H1 (cell line): ENCODE results near the gene ADCY2.

ENCODE experiments used
- EZH2 ChIP-seq: fragments of 200-600 bp; sonication (generic); IDR thresholded peaks from 2 replicates; pipeline ENCODE4 v1.7.1; 2012; ENCODE audit warnings: low read depth, mild to moderate bottlenecking, moderate library complexity, low read length, inconsistent platforms; ENCODE audit not compliant: severe bottlenecking
- GABPA ChIP-seq: IDR thresholded peaks from 2 replicates; pipeline ENCODE4 v1.6.1; 2011; ENCODE audit warnings: mild to moderate bottlenecking, low read length, moderate library complexity, borderline replicate concordance; ENCODE audit not compliant: insufficient read depth
- TF ChIP-seq, protein P1 (sequence below), 3 experiments: IDR thresholded peaks; 1 replicate in 2 of 3; 2 replicates in 1 of 3; pipeline versions ENCODE4 v1.5.1 to v1.6.1; 2011; ENCODE audit warnings: low read length in 3 of 3, mild to moderate bottlenecking in 3 of 3, inconsistent platforms in 2 of 3, low read depth in 1 of 3, moderate library complexity in 1 of 3; ENCODE audit not compliant: insufficient read depth in 1 of 3; ENCODE audit errors: control extremely low read depth in 1 of 3
- TF ChIP-seq, protein P2 (sequence below): fragments of 300-600 bp; sonication (generic); IDR thresholded peaks from 2 replicates; pipeline ENCODE4 v1.7.1; 2012; ENCODE audit warnings: low read length, moderate library complexity, mild to moderate bottlenecking, inconsistent platforms; ENCODE audit not compliant: insufficient replicate concordance

DNA sequence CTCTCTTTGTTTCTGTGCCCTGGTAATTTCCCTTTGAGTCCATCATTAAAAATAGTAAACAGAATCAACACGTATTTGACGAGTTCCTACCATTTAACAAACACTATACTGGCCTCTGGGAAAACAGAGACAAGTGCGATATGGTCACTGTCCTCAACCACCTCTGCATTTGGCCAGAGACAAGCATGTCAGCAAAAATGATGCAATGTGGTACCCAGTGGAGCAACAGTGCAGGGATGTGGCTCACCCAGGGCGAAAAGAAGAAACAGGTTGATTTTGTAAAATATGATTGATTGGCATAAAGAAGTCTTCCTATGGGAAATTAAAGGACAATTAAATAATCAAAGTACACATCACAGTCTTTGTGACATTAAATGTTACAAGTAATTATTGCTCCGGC is 355.9 kb downstream of the ADCY2 start:
- TF ChIP-seq EZH2 (no peak), GABPA (no peak)
- TF ChIP-seq, protein P1, sequence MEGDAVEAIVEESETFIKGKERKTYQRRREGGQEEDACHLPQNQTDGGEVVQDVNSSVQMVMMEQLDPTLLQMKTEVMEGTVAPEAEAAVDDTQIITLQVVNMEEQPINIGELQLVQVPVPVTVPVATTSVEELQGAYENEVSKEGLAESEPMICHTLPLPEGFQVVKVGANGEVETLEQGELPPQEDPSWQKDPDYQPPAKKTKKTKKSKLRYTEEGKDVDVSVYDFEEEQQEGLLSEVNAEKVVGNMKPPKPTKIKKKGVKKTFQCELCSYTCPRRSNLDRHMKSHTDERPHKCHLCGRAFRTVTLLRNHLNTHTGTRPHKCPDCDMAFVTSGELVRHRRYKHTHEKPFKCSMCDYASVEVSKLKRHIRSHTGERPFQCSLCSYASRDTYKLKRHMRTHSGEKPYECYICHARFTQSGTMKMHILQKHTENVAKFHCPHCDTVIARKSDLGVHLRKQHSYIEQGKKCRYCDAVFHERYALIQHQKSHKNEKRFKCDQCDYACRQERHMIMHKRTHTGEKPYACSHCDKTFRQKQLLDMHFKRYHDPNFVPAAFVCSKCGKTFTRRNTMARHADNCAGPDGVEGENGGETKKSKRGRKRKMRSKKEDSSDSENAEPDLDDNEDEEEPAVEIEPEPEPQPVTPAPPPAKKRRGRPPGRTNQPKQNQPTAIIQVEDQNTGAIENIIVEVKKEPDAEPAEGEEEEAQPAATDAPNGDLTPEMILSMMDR (IDR thresholded peaks at IDR 0.05; ENCODE audit: control extremely low read depth in 1 of 3, insufficient read depth in 1 of 3, low read depth in 1 of 3, low read length in 3 of 3): no peak
- TF ChIP-seq, protein P2, sequence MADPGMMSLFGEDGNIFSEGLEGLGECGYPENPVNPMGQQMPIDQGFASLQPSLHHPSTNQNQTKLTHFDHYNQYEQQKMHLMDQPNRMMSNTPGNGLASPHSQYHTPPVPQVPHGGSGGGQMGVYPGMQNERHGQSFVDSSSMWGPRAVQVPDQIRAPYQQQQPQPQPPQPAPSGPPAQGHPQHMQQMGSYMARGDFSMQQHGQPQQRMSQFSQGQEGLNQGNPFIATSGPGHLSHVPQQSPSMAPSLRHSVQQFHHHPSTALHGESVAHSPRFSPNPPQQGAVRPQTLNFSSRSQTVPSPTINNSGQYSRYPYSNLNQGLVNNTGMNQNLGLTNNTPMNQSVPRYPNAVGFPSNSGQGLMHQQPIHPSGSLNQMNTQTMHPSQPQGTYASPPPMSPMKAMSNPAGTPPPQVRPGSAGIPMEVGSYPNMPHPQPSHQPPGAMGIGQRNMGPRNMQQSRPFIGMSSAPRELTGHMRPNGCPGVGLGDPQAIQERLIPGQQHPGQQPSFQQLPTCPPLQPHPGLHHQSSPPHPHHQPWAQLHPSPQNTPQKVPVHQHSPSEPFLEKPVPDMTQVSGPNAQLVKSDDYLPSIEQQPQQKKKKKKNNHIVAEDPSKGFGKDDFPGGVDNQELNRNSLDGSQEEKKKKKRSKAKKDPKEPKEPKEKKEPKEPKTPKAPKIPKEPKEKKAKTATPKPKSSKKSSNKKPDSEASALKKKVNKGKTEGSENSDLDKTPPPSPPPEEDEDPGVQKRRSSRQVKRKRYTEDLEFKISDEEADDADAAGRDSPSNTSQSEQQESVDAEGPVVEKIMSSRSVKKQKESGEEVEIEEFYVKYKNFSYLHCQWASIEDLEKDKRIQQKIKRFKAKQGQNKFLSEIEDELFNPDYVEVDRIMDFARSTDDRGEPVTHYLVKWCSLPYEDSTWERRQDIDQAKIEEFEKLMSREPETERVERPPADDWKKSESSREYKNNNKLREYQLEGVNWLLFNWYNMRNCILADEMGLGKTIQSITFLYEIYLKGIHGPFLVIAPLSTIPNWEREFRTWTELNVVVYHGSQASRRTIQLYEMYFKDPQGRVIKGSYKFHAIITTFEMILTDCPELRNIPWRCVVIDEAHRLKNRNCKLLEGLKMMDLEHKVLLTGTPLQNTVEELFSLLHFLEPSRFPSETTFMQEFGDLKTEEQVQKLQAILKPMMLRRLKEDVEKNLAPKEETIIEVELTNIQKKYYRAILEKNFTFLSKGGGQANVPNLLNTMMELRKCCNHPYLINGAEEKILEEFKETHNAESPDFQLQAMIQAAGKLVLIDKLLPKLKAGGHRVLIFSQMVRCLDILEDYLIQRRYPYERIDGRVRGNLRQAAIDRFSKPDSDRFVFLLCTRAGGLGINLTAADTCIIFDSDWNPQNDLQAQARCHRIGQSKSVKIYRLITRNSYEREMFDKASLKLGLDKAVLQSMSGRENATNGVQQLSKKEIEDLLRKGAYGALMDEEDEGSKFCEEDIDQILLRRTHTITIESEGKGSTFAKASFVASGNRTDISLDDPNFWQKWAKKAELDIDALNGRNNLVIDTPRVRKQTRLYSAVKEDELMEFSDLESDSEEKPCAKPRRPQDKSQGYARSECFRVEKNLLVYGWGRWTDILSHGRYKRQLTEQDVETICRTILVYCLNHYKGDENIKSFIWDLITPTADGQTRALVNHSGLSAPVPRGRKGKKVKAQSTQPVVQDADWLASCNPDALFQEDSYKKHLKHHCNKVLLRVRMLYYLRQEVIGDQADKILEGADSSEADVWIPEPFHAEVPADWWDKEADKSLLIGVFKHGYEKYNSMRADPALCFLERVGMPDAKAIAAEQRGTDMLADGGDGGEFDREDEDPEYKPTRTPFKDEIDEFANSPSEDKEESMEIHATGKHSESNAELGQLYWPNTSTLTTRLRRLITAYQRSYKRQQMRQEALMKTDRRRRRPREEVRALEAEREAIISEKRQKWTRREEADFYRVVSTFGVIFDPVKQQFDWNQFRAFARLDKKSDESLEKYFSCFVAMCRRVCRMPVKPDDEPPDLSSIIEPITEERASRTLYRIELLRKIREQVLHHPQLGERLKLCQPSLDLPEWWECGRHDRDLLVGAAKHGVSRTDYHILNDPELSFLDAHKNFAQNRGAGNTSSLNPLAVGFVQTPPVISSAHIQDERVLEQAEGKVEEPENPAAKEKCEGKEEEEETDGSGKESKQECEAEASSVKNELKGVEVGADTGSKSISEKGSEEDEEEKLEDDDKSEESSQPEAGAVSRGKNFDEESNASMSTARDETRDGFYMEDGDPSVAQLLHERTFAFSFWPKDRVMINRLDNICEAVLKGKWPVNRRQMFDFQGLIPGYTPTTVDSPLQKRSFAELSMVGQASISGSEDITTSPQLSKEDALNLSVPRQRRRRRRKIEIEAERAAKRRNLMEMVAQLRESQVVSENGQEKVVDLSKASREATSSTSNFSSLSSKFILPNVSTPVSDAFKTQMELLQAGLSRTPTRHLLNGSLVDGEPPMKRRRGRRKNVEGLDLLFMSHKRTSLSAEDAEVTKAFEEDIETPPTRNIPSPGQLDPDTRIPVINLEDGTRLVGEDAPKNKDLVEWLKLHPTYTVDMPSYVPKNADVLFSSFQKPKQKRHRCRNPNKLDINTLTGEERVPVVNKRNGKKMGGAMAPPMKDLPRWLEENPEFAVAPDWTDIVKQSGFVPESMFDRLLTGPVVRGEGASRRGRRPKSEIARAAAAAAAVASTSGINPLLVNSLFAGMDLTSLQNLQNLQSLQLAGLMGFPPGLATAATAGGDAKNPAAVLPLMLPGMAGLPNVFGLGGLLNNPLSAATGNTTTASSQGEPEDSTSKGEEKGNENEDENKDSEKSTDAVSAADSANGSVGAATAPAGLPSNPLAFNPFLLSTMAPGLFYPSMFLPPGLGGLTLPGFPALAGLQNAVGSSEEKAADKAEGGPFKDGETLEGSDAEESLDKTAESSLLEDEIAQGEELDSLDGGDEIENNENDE: no peak
